Mucosa of rectum (tissue), 2 donors: ENCODE results near the gene NPTXR.
"Not testable (repeated sequence)": the region's sequence is repeated elsewhere in the genome, so short reads cannot be mapped to it uniquely, and the experiment has no call there.

ENCODE experiments used
- H3K27ac ChIP-seq, 2 donors: one replicate each; pipeline ENCODE4 v1.7.0; 2013; ENCODE audit warnings: inconsistent platforms in 2 of 2, low read depth in 2 of 2, low read length in 2 of 2
- H3K27me3 ChIP-seq, 2 donors: one replicate each; pipeline ENCODE4 v1.7.0; 2013; ENCODE audit warnings: low read length in 2 of 2; ENCODE audit not compliant: control insufficient read depth in 2 of 2, insufficient read depth in 2 of 2
- H3K36me3 ChIP-seq, 2 donors: one replicate each; pipeline ENCODE4 v1.7.0; 2013; ENCODE audit warnings: low read length in 2 of 2; ENCODE audit not compliant: control insufficient read depth in 2 of 2, insufficient read depth in 2 of 2
- H3K4me1 ChIP-seq, 2 donors: one replicate each; pipeline ENCODE4 v1.7.0; 2013; ENCODE audit warnings: low read length in 2 of 2, mild to moderate bottlenecking in 1 of 2; ENCODE audit not compliant: control insufficient read depth in 2 of 2, insufficient read depth in 2 of 2
- H3K4me3 ChIP-seq, 2 donors: one replicate each; pipeline ENCODE4 v1.7.0; 2013; ENCODE audit warnings: low read length in 2 of 2
- H3K9ac ChIP-seq, 2 donors: one replicate each; pipeline ENCODE4 v1.7.0; 2013; ENCODE audit warnings: low read length in 2 of 2, low read depth in 1 of 2, mild to moderate bottlenecking in 1 of 2
- H3K9me3 ChIP-seq, 2 donors: one replicate each; pipeline ENCODE4 v1.7.0; 2013; ENCODE audit warnings: low read length in 2 of 2; ENCODE audit not compliant: control insufficient read depth in 2 of 2
- donor health status: healthy.
- donor health status: Normal muscosa, but diverticular disease.

Gene NPTXR

GRCh38 chr22:38823637-38824036 is 20.2 kb downstream of the NPTXR start:
- Histone ChIP-seq H3K4me3 (no peak overlapping the region), H3K9me3 (no peaks in the 10 kb centered on the region), H3K27me3 (no peaks in the 10 kb centered on the region), H3K9ac (no peak overlapping the region), H3K4me1 (no peaks in the 10 kb centered on the region), H3K27ac (no peak overlapping the region), H3K36me3 (no peaks in the 10 kb centered on the region)

- no peaks in the 10 kb centered on the region for H3K27me3 ChIP-seq
- H3K4me1 ChIP-seq = no peaks in the 10 kb centered on the region
- H3K4me3 ChIP-seq = no peak overlapping the region
- H3K9ac ChIP-seq = no peak overlapping the region
- H3K36me3 ChIP-seq = no peaks in the 10 kb centered on the region
- H3K27ac ChIP-seq = no peak overlapping the region
- H3K9me3 ChIP-seq = no peaks in the 10 kb centered on the region
Measured at GRCh38 chr22:38823076-38823475, 20.8 kb downstream of the NPTXR start.

DNA sequence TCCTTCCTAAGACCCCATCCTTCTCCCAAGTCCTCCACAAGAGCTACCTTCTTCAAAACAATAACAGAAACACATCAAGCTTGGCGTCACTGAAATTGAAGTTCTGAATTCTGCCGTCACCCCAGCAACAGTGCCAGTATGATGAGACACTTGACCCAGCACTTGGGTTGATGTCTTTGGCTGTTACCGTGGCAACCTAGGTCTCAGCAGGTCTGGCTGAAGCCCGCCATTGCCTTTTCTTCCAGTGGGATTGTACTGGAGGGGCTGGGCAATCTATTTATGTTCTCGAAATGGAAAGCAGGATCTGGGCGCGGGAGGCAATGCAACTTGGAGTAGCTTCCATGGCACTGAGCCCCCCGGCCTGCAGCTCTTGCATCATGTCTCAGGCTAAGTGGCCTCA is 23.8 kb downstream of the NPTXR start:
- Histone ChIP-seq H3K27me3 (no peaks in the 10 kb centered on the region), H3K36me3 (no peaks in the 10 kb centered on the region), H3K9ac (no peak overlapping the region), H3K9me3 (no peaks in the 10 kb centered on the region), H3K4me1 (no peaks in the 10 kb centered on the region), H3K4me3 (no peak overlapping the region), H3K27ac (no peak overlapping the region)

- H3K4me3 ChIP-seq = no peak overlapping the region
- no peaks in the 10 kb centered on the region for H3K36me3 ChIP-seq
- no peak overlapping the region for H3K27ac ChIP-seq
- no peaks in the 10 kb centered on the region for H3K9me3 ChIP-seq
- H3K4me1 ChIP-seq = no peaks in the 10 kb centered on the region
- H3K27me3 ChIP-seq = no peaks in the 10 kb centered on the region
- no peak overlapping the region for H3K9ac ChIP-seq
Measured at GRCh38 chr22:38819387-38819940, 24.4 kb downstream of the NPTXR start.

DNA sequence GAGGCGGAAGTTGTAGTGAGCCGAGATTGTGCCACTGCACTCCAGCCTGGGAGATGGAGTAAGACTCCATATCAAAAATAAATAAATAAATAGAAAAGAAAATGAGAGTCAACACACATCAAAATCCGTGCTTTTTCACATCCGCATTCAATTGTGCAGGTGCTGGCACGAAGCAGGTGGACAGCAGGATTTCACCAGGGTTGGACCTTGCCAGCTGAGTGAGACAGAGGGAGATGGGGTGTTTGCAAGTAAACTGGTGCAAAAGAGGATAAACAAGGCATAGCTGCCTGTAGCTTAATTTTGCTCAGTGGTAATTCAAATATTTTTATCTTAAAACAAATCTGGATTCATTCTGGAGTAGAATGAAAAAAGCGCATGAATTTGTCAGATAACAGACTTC is 26.6 kb downstream of the NPTXR start:
- no peak overlapping the region for H3K27ac ChIP-seq
- H3K9ac ChIP-seq = no peak overlapping the region
- no peaks in the 10 kb centered on the region for H3K4me1 ChIP-seq
- no peaks in the 10 kb centered on the region for H3K27me3 ChIP-seq
- H3K4me3 ChIP-seq = no peak overlapping the region
- H3K9me3 ChIP-seq = no peaks in the 10 kb centered on the region
- H3K36me3 ChIP-seq = no peaks in the 10 kb centered on the region

- H3K4me3 ChIP-seq = no peak overlapping the region
- no peaks in the 10 kb centered on the region for H3K9me3 ChIP-seq
- H3K9ac ChIP-seq = no peak overlapping the region
- H3K27ac ChIP-seq = no peak overlapping the region
- H3K27me3 ChIP-seq = no peaks in the 10 kb centered on the region
- no peaks in the 10 kb centered on the region for H3K36me3 ChIP-seq
- no peaks in the 10 kb centered on the region for H3K4me1 ChIP-seq
Measured at GRCh38 chr22:38815842-38816241, 28.0 kb downstream of the NPTXR start.

DNA sequence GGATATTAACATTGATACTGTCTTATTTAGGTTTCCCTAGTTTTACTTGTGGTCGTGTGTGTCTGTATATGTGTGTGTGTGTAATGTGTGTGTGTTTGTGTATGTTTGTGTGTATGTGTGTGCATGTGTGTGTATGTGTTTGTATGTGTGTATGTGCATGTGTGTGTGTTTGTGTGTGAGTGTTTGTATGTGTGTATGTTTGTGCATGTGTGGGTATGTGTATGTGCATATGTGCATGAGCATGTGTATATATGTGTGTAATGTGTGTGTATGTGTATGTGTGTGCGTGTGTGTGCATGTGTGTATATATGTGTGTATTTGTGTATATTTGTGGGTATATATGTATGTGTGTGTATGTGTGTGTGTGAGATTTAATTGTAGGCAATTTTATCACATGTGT is 32.6 kb downstream of the NPTXR start:
- no peak overlapping the region for H3K4me3 ChIP-seq
- H3K27me3 ChIP-seq = no peaks in the 10 kb centered on the region
- H3K27ac ChIP-seq = no peak overlapping the region
- no peaks in the 10 kb centered on the region for H3K36me3 ChIP-seq
- no peak overlapping the region for H3K9ac ChIP-seq
- no peaks in the 10 kb centered on the region for H3K9me3 ChIP-seq
- H3K4me1 ChIP-seq = no peaks in the 10 kb centered on the region

- H3K4me1 ChIP-seq, H3K9ac ChIP-seq, H3K9me3 ChIP-seq, H3K36me3 ChIP-seq, H3K27me3 ChIP-seq, H3K27ac ChIP-seq, H3K4me3 ChIP-seq: not testable (repeated sequence)
Measured at GRCh38 chr22:38805041-38805593, 38.7 kb downstream of the NPTXR start.

GRCh38 chr22:38802671-38803121 is 41.1 kb downstream of the NPTXR start:
- Histone ChIP-seq H3K27me3 (peaks cover 3 to 4% of the 10 kb centered on the region in 2 donors), H3K4me1 (no peaks in the 10 kb centered on the region), H3K27ac (no peak overlapping the region), H3K9ac (no peak overlapping the region), H3K4me3 (no peak overlapping the region), H3K36me3 (no peaks in the 10 kb centered on the region), H3K9me3 (peaks cover 0 to 2% of the 10 kb centered on the region in 2 donors)

DNA sequence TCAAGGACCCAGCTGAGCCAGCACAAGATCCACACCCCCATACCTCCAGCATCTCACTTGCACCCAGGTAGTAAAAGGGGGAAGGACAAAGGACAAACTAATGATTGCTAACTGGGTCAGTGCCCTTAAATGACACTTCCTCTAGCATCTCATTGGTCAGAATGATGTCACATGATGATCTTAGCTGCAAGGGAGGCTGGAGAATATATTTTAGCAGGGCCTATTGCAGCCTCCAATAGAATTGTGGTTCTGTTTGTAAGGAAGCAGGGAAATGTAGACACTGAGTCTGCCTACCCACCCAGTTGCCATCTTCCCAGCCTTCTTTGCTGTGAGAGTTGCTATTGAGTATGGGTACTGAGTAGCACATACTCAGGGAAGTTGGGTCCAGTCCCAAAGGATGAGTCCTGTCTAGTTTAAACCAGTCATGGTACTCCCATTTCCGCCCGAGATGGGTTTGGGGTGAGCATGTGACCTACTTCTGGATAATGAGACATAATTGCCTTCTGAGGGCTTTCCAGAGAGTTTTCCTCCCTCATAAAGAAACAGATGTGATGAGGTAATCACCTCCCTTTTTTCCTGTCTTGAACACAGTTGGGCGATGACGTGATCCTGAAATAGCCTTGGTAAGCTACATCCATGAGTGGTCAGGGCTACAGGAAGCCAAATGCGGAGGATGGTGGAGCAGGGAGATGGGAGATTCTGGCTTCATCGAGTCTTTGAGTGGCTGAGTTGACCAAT is 44.4 kb downstream of the NPTXR start:
- Histone ChIP-seq H3K36me3 (no peaks in the 10 kb centered on the region), H3K4me1 (peaks cover 0 to under 1% of the 10 kb centered on the region in 2 donors), H3K9me3 (peaks cover 0 to 2% of the 10 kb centered on the region in 2 donors), H3K27ac (no peak overlapping the region), H3K4me3 (no peak overlapping the region), H3K27me3 (peaks cover 8 to 12% of the 10 kb centered on the region in 2 donors), H3K9ac (no peak overlapping the region)
